K562 (cell line): ENCODE results near the gene PTRH2. TPM values are rescaled to one million over a fixed set of nuclear protein-coding genes. Genes with fewer than 3 reads are reported as not detected.
A peak's percentile ranks its signal among the peaks of the same experiment; 100 is the strongest.

ENCODE experiments used
- ATAC-seq: fragments of 200-7000 bp; cut with Tn5 transposase; 3 replicates; pipeline ENCODE4 v1.9.1; 2020; ENCODE audit warnings: moderate library complexity
- BruUV-seq: library from RNA; stranded (reverse); fragments of 400-500 nt; replicated peaks from 2 replicates; lab custom pipeline; 2021; lab: Mats Ljungman, UMichigan
- CTCF ChIA-PET: fragments of 300-600 bp; formaldehyde crosslinking; extraction: SDS; loops from one replicate; lab custom pipeline; 2021; ENCODE audit warnings: low intra/inter-chr PET ratio; lab: Yijun Ruan, JAX
- POLR2A ChIA-PET: fragments of 300-600, 350-650 bp; sonication (Branson Sonifier 250); formaldehyde crosslinking; extraction: SDS; loops from one replicate; lab custom pipeline; 2021; ENCODE audit warnings: antibody characterized with exemption, inconsistent platforms; lab: Yijun Ruan, JAX
- DNase-seq, 4 experiments: peaks; one replicate each; pipeline versions ENCODE4 v3.0.0 to v3.0.0-alpha.2; 2011 to 2018; ENCODE audit warnings: low spot score in 3 of 4, mixed read lengths in 3 of 4; ENCODE audit errors: extremely low read depth in 1 of 4
- FAIRE-seq: peaks from 2 replicates; lab custom pipeline; 2011; peaks lifted over from hg19 to GRCh38; lab: Jason Lieb, UNC
- H2AFZ ChIP-seq: 2 replicates; pipeline ENCODE4 v1.6.0; 2011; ENCODE audit warnings: low read depth, low read length, control low read depth, inconsistent platforms
- H3K27ac ChIP-seq: fragments of 200-600 bp; 3 replicates; pipeline ENCODE4 v1.8.0; 2011; ENCODE audit warnings: low read depth, mild to moderate bottlenecking, control low read depth, inconsistent platforms, low read length, moderate library complexity, mixed read lengths; ENCODE audit errors: extremely low read depth
- H3K27me3 ChIP-seq, 2 experiments: fragments of 300-600 bp in 1 of 2; 2 replicates in 1 of 2; 3 replicates in 1 of 2; pipeline versions ENCODE4 v1.6.0 to v1.8.0; 2011; ENCODE audit warnings: inconsistent platforms in 2 of 2, low read length in 2 of 2, mild to moderate bottlenecking in 1 of 2, mixed read lengths in 1 of 2, moderate library complexity in 1 of 2; ENCODE audit not compliant: control insufficient read depth in 2 of 2, insufficient read depth in 2 of 2
- H3K36me3 ChIP-seq: fragments of 300-600 bp; 3 replicates; pipeline ENCODE4 v1.8.0; 2011; ENCODE audit warnings: mild to moderate bottlenecking, low read length, inconsistent platforms; ENCODE audit not compliant: control insufficient read depth, insufficient read depth
- H3K4me1 ChIP-seq, 2 experiments: fragments of 200-600 bp in 1 of 2; replicated peaks in 1 of 2; 2 replicates in 1 of 2; 3 replicates in 1 of 2; pipeline versions ENCODE4 v1.5.1 to v1.8.0; 2011; ENCODE audit warnings: inconsistent platforms in 2 of 2, low read length in 2 of 2, mild to moderate bottlenecking in 1 of 2, mixed read lengths in 1 of 2, moderate library complexity in 1 of 2; ENCODE audit not compliant: control insufficient read depth in 2 of 2, insufficient read depth in 2 of 2
- H3K4me2 ChIP-seq: 2 replicates; pipeline ENCODE4 v1.6.1; 2011; ENCODE audit warnings: low read length, control low read depth, inconsistent platforms, mixed read lengths; ENCODE audit not compliant: insufficient read depth
- H3K4me3 ChIP-seq: fragments of 200-600 bp; sonication (generic), shearing (Covaris generic); 2 replicates; pipeline ENCODE4 v1.5.1; 2016; ENCODE audit warnings: control low read depth, inconsistent platforms
- H3K79me2 ChIP-seq: fragments of 200-600 bp; 3 replicates; pipeline ENCODE4 v1.8.0; 2011; ENCODE audit warnings: low read length, inconsistent platforms; ENCODE audit not compliant: control insufficient read depth, insufficient read depth
- H3K9ac ChIP-seq, 2 experiments: 2 replicates each; pipeline versions ENCODE4 v1.6.0 to v1.6.1; 2011; ENCODE audit warnings: low read depth in 2 of 2, low read length in 2 of 2, control low read depth in 1 of 2, inconsistent platforms in 1 of 2, mild to moderate bottlenecking in 1 of 2, mixed read lengths in 1 of 2; ENCODE audit not compliant: insufficient read depth in 1 of 2
- H3K9me1 ChIP-seq: one replicate; pipeline ENCODE4 v1.6.0; 2011; ENCODE audit warnings: inconsistent platforms, mild to moderate bottlenecking, low read length, moderate library complexity; ENCODE audit not compliant: control insufficient read depth, insufficient read depth
- H3K9me3 ChIP-seq: replicated peaks from 2 replicates; pipeline ENCODE4 v1.5.1; 2011; ENCODE audit warnings: low read depth, low read length, inconsistent platforms; ENCODE audit not compliant: control insufficient read depth, insufficient read depth
- H4K20me1 ChIP-seq: replicated peaks from 2 replicates; pipeline ENCODE4 v1.6.1; 2011; ENCODE audit warnings: low read length, inconsistent platforms, mixed read lengths; ENCODE audit not compliant: control insufficient read depth, insufficient read depth
- CEBPB ChIP-seq: fragments of 450-650 bp; IDR thresholded peaks from 2 replicates; pipeline ENCODE4 v1.6.1; 2016; ENCODE audit warnings: missing genetic modification characterization, missing compliant biosample characterization
- CEBPG ChIP-seq, 3 experiments: fragments of 200-800 bp in 1 of 3; sonication (Bioruptor generic) in 1 of 3; sonication (generic) in 1 of 3; formaldehyde crosslinking in 1 of 3; IDR thresholded peaks in 2 of 3; conservative IDR thresholded peaks in 1 of 3; 2 replicates each; pipeline versions ENCODE4 v1.6.1 to v1.8.0; 2016 to 2022; ENCODE audit warnings: missing compliant biosample characterization in 2 of 3, missing genetic modification characterization in 2 of 3, mild to moderate bottlenecking in 1 of 3, missing genetic modification reagents in 1 of 3
- DACH1 ChIP-seq: fragments of 450-650 bp; IDR thresholded peaks from 2 replicates; pipeline ENCODE4 v1.6.1; 2018; ENCODE audit not compliant: partially characterized antibody
- EGR1 ChIP-seq: fragments of 450-650 bp; conservative IDR thresholded peaks from 2 replicates; pipeline ENCODE4 v1.6.1; 2017; ENCODE audit warnings: mild to moderate bottlenecking
- ID3 ChIP-seq, 2 experiments: fragments of 250-450 bp in 1 of 2; fragments of 450-650 bp in 1 of 2; sonication (Bioruptor Pico) in 1 of 2; IDR thresholded peaks; 2 replicates each; pipeline versions ENCODE4 v1.6.1 to v1.8.0; 2016 to 2021; ENCODE audit warnings: mild to moderate bottlenecking in 2 of 2, moderate library complexity in 2 of 2, missing compliant biosample characterization in 1 of 2, missing genetic modification characterization in 1 of 2
- NFIX ChIP-seq: fragments of 250-450 bp; sonication (Bioruptor Pico); IDR thresholded peaks from 2 replicates; pipeline ENCODE4 v1.4.0; 2020; ENCODE audit warnings: low read depth, mild to moderate bottlenecking, moderate library complexity
- RCOR1 ChIP-seq, 2 experiments: IDR thresholded peaks; 2 replicates each; pipeline ENCODE4 v1.6.1; 2012; ENCODE audit warnings: low read depth in 2 of 2, low read length in 2 of 2, borderline replicate concordance in 1 of 2, improper control_type of control experiment in 1 of 2
- SNIP1 ChIP-seq: fragments of 450-650 bp; IDR thresholded peaks from 2 replicates; pipeline ENCODE4 v1.7.1; 2017; ENCODE audit warnings: low read depth, mild to moderate bottlenecking
- ZNF41 ChIP-seq: fragments of 250-450 bp; sonication (Bioruptor Pico); conservative IDR thresholded peaks from 2 replicates; pipeline ENCODE4 v1.4.0; 2020; ENCODE audit warnings: mild to moderate bottlenecking
- WGBS: fragments of 100-300 bp; shearing (Covaris generic); methylation state at CpG from one replicate; pipeline ENCODE4 v1.1.6; 2016; ENCODE audit warnings: low coverage, mixed read lengths; ENCODE audit not compliant: insufficient coverage; ENCODE audit errors: missing lambda C conversion rate; 5-methylcytosine and 5-hydroxymethylcytosine counted together
- in situ Hi-C: fragments of 300-500 bp; cut with MboI; formaldehyde crosslinking; loops from 4 replicates; pipeline ENCODE4 v1.15.0; 2018; ENCODE audit warnings: inconsistent platforms, mixed read lengths
- intact Hi-C: fragments of 100-400 bp; cut with micrococcal nuclease; formaldehyde crosslinking; loops from 2 replicates; pipeline ENCODE4 v1.14.2; 2022
- polyA plus RNA-seq, 8 experiments: library from polyadenylated mRNA; depleted of rRNA in 4 of 8; stranded (reverse) in 5 of 8; unstranded in 3 of 8; fragments of >200 nt; fragmentation: Nextera tagmentation in 2 of 8; fragmentation: Illumina TruSeq in 1 of 8; extraction: Ambion mirVana in 2 of 8; extraction: Trizol in 1 of 8; gene quantifications; 2 replicates each; pipeline versions ENCODE4 v1.2.1 to v1.2.3, GENCODE V29; 2011 to 2014; ENCODE audit warnings: inconsistent platforms in 1 of 8, missing spikeins in 1 of 8
- total RNA-seq, 7 experiments: library from RNA; depleted of rRNA in 6 of 7; stranded (reverse); fragments of >200 nt in 6 of 7; fragmentation: Illumina TruSeq in 2 of 7; extraction: Trizol in 2 of 7; gene quantifications; 2 replicates each; pipeline versions ENCODE4 v1.2.1 to v1.2.3, GENCODE V29; 2011 to 2021; ENCODE audit warnings: low replicate concordance in 1 of 7
- TF ChIP-seq, protein P1 (sequence below): fragments of 250-450 bp; sonication (Bioruptor Pico); IDR thresholded peaks from 2 replicates; pipeline ENCODE4 v1.4.0; 2020; ENCODE audit warnings: mild to moderate bottlenecking

The PTRH2 gene
- total and polyA plus RNA-seq, 9 of the 15 experiments (the other 6 are each of a cell fraction or from before 2014, with no cell fraction given): 53.1 to 210 (median 126) TPM

- DNase-seq (no peak), ATAC-seq (no peak), FAIRE-seq (no peak)
- ChIA-PET CTCF (no interaction called here), POLR2A (interaction anchor here (1.1 to 4.4 kb wide), 6 partner anchors 11 to 146 kb away, joined by 3 to 10 read pairs (median 4); partner anchors contain the start of genes CLTC, PTRH2 and VMP1)
- no TSS peak for BruUV-seq
- Histone ChIP-seq H3K27me3 (no peaks in the 10 kb centered on the region), H3K4me2 (no peak overlapping the region), H3K27ac (no peak overlapping the region), H3K4me3 (no peak overlapping the region), H4K20me1 (no peaks in the 10 kb centered on the region), H3K9me3 (no peaks in the 10 kb centered on the region), H3K4me1 (peaks cover 8 to 13% of the 10 kb centered on the region in 2 experiments; a peak in 3 of 5 replicates), H3K9ac (no peak overlapping the region), H3K36me3 (peaks cover 4% of the 10 kb centered on the region; the same call in 2 of the 3 replicates), H3K9me1 (no peaks in the 10 kb centered on the region), H3K79me2 (peaks cover 81% of the 10 kb centered on the region), H2AFZ (no peak overlapping the region)
- intact Hi-C loops (no loop called here), in situ Hi-C loops (no loop called here)
- TF ChIP-seq, protein P1, sequence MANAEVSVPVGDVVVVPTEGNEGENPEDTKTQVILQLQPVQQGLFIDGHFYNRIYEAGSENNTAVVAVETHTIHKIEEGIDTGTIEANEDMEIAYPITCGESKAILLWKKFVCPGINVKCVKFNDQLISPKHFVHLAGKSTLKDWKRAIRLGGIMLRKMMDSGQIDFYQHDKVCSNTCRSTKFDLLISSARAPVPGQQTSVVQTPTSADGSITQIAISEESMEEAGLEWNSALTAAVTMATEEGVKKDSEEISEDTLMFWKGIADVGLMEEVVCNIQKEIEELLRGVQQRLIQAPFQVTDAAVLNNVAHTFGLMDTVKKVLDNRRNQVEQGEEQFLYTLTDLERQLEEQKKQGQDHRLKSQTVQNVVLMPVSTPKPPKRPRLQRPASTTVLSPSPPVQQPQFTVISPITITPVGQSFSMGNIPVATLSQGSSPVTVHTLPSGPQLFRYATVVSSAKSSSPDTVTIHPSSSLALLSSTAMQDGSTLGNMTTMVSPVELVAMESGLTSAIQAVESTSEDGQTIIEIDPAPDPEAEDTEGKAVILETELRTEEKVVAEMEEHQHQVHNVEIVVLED: no peak
- TF ChIP-seq DACH1 (no peak), CEBPB (tag) (peak; percentile 94), RCOR1 (IDR thresholded peaks at IDR 0.05; ENCODE audit: borderline replicate concordance in 1 of 2, low read depth in 2 of 2, low read length in 2 of 2) (no peak), EGR1 (no peak), CEBPG (CRISPR knock-in tag; IDR thresholded peaks at IDR 0.05) (no peak), CEBPG (tag; conservative IDR thresholded peaks at IDR 0.05 in 1 of 2, IDR thresholded peaks at IDR 0.05 in 1 of 2) (peak; percentile 79 to 80), SNIP1 (no peak), ID3 (CRISPR knock-in tag; IDR thresholded peaks at IDR 0.05) (no peak), ID3 (tag; IDR thresholded peaks at IDR 0.05) (no peak), ZNF41 (CRISPR knock-in tag) (no peak), NFIX (CRISPR knock-in tag) (no peak)
- WGBS: 62% methylated on average over 2 of the region's 2 CpGs
These were observed 18.5 kb upstream of the PTRH2 start for GRCh38 chr17:59725691-59726090.
